K562 treated with DMSO at 1 percent for 4 hours (cell line): ENCODE results near the gene ZFP57. TPM values are rescaled to one million over a fixed set of nuclear protein-coding genes. Genes with fewer than 3 reads are reported as not detected.

Experiments
- total RNA-seq: library from RNA; unstranded; fragments of 300-600 nt; gene quantifications from 2 replicates; pipeline ENCODE4 v1.2.3, GENCODE V29; 2022; ENCODE audit not compliant: insufficient read depth

The ZFP57 gene
- total RNA-seq = not detected in 2 replicates

GRCh38 chr6:29680904-29681303 lies at the start of gene ZFP57:
TSS of gene ZFP57 (minus strand) at chr6:29681152. CDS start at chr6:29677003, 4,149 bp downstream.

GRCh38 chr6:29723262-29723665 lies 42.3 kb upstream of the ZFP57 start, which contains the start of gene HLA-F:
TSS of gene HLA-F (plus strand) at chr6:29723434. CDS start at chr6:29723464, 30 bp downstream.

GRCh38 chr6:29656798-29657197 lies 24.2 kb downstream of the ZFP57 start, which contains the start of gene MOG:
TSS of gene MOG (plus strand) at chr6:29657092. CDS start at chr6:29657210, 118 bp downstream.

GRCh38 chr6:29632789-29633533 lies 48.0 kb downstream of the ZFP57 start, which contains the start of gene GABBR1:
TSS of gene GABBR1 (minus strand) at chr6:29633183. CDS start at chr6:29632385, 798 bp downstream.

Other genes with a start within 250 kb of the ZFP57 start
- gene OR10C1, start 241.8 kb downstream of the ZFP57 start, total RNA-seq = not detected in 2 replicates
- gene OR11A1, start 224.1 kb downstream of the ZFP57 start, total RNA-seq = not detected in 2 replicates
- gene OR2H1, start 224.0 kb downstream of the ZFP57 start, total RNA-seq = not detected in 2 replicates
- not detected in 2 replicates for gene MAS1L, start 193.2 kb downstream of the ZFP57 start, total RNA-seq
- gene UBD, start 121.4 kb downstream of the ZFP57 start, total RNA-seq = not detected in 2 replicates
- gene OR2H2, start 96.0 kb downstream of the ZFP57 start, total RNA-seq = 0.34 TPM in 1 of 2 replicates, not detected in the other
- 5.8 and 7.4 TPM in 2 replicates for gene GABBR1, start 48.0 kb downstream of the ZFP57 start, total RNA-seq
- gene MOG, start 24.1 kb downstream of the ZFP57 start, total RNA-seq = not detected in 2 replicates
- gene HLA-F, start 42.3 kb upstream of the ZFP57 start, total RNA-seq = not detected in 2 replicates
- gene HLA-G, start 146.7 kb upstream of the ZFP57 start, total RNA-seq = not detected in 2 replicates